GM19238 (cell line): ENCODE measurements around the gene EPHA6.

Source experiments
- DNase-seq: peaks from one replicate; pipeline ENCODE4 v3.0.0; 2011; ENCODE audit warnings: low spot score; ENCODE audit not compliant: insufficient read length

EPHA6 gene

DNA sequence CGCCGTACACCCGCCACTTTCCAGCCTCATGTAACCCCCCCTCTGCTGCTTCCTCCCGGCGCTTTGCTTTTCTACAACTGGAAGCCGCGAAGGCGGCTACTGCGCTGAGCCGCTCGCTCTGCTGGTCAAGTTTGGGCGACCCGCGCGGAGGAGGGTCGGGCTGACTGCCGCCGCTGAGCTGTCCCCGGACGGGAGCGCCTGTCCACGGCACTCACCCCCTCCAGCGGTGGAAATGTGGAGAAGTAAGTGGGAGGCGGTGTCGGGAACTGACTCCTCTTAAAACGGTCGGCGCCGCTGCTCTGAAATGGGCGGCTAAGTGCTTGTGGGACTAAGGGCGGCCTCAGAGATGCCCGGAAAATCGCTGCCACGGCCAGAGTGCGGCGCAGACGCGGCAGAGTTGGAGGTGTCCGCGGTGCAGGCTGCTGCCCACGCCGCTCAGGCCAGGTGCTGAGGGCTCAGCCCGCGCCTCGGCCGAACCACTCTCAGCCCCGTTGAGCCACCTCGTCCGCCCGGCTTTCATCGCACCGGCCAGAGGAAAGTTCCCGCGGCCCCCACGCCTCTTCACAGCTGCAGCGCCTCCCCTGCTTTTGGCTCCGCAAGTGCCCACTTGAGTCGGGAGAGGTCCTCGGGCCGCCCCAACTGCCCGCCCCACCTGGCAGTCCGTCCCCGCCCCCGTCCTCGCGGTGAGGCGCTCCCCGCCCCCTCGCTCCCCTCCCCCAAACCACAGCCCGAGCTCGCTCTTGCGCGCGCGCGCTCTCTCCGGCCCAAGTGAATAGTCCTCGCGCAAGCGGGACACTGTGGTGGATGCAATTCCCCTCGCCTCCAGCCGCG lies at the start of gene EPHA6:
Gene EPHA6, plus strand, starts transcription at position 775 of the 831 bp plus-strand sequence.
- DNase-seq: peak; percentile 4

GRCh38 chr3:96776818-96777217 lies 37.6 kb upstream of the EPHA6 start:
- DNase-seq: no peak

DNA sequence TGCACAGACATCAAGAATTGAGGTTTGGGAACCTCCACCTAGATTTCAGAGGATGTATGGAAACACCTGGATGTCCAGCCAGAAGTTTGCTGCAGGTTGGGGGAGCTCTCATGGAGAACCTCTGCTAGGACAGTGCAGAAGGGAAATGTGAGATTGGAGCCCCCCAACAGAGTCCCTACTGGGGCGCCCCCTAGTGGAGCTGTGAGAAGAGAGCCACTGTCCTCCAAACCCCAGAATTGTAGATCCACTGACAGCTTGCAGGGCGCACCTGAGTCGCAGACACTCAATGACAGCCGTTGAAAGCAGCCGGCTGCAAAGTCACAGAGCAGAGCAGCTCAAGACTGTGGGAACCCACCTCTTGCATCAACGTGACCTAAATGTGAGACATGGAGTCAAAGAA lies 34.6 kb upstream of the EPHA6 start:
- no peak for DNase-seq

- DNase-seq: no peak
Measured at GRCh38 chr3:96796101-96796500, 18.3 kb upstream of the EPHA6 start.

DNA sequence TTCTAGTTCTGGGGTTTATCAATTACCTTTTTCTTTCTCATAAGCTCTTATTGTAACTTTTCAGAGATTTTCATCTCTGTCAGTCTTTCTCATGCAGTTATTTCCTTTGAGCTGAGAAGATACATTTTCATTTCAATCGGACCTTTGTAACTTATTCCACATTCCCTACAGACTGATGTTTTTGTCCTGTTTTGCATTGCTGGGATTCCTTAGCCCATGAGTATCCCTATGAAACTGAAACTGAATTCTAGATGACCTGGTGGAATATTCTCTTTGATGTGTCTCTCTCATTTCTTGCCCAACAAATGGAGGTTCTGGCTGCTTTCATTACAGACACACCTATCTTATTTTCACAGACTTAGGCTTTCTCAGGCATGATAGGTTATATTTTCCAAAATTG lies 10.5 kb upstream of the EPHA6 start:
- DNase-seq: no peak

- no peak for DNase-seq
Measured at GRCh38 chr3:96806341-96806740, 8.1 kb upstream of the EPHA6 start.

DNA sequence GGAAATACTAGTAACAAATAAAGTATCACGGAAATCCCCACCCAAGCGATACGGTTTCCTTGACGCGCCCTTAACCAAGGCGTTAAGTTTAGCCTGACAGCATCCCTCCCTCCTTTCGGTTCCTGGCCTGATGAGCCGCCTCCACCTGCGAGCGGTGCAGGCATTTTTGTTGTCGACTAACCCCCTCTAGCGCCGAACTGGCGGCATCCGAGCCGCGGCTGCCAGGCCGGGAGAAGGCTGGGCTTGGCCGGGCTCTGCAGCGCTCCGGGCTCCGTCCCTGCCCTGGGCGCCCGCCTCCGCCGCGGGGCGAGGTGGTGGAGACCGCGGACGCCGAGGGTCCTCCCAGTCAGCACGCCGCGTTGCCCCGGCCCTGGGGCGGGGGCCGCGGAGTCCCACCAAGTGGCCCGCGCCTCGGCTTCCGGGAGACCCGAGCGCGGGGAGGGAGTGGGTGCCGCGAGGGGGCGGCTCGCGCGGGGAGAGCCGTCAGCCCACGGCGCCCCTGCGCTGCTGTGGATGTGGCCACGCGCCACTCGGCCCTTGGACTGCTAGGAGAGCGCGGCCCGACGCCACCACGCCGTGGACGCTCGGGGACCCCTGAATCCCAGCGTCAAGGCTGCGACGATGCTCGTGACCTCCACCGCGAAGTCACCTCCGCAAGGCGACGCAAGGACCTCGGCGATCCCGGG lies 1.1 kb upstream of the EPHA6 start:
- peak; percentile 62 for DNase-seq

DNA sequence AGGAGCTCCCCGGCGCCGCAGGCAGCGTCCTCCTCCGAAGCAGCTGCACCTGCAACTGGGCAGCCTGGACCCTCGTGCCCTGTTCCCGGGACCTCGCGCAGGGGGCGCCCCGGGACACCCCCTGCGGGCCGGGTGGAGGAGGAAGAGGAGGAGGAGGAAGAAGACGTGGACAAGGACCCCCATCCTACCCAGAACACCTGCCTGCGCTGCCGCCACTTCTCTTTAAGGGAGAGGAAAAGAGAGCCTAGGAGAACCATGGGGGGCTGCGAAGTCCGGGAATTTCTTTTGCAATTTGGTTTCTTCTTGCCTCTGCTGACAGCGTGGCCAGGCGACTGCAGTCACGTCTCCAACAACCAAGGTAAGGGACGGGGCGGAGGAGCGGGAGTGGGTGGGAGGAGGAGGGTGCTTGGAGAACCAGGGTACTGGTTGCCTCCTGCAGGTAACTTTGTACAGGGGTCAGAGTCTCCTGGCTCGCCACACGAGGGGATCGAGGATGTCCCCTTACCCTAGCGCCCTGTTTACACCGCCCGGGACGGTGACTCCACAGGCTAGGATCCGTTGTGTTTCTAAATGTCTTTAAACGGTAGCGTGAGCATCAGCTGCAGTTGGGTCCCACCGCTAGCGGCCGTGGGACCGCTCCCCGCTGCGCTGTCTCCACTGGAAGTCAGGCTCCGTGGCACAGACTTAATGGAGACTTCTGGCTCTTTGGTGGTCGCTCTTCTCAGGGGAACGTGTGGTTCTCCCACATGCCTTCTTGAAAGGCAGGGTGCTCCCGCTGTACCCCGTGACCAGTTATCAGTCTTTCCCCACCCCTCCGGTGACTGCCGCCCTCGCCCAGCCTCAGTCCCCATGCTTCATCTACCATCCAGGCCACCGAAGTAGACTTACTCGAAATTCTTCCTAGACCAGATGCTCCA lies 515 bp downstream of the EPHA6 start:
- no peak for DNase-seq

DNA sequence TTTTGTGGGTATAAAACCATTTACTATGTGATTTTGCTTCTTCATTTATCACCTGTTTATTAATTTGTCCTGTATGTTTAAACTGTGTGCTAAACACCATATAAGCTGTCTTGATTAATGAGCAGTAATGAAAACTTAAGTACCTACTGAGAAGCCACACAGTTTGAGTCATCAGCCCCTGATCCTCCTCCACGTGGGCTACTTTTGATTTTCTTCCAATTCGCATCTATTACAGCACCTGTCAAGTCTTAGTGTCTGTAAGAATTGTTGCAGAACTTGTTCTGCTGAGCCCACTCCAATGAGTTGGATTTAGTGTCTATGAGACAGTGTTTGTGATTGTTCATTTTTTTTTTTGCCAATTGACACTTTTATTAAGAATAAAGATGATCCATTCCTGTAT lies 16.8 kb downstream of the EPHA6 start:
- no peak for DNase-seq

GRCh38 chr3:96833301-96833700 lies 18.9 kb downstream of the EPHA6 start:
- no peak for DNase-seq

GRCh38 chr3:96836153-96836915 lies 21.9 kb downstream of the EPHA6 start:
- DNase-seq: no peak

GRCh38 chr3:96843505-96844203 lies 29.3 kb downstream of the EPHA6 start:
- no peak for DNase-seq

- no peak for DNase-seq
Measured at GRCh38 chr3:96844204-96844514, 29.8 kb downstream of the EPHA6 start.

DNA sequence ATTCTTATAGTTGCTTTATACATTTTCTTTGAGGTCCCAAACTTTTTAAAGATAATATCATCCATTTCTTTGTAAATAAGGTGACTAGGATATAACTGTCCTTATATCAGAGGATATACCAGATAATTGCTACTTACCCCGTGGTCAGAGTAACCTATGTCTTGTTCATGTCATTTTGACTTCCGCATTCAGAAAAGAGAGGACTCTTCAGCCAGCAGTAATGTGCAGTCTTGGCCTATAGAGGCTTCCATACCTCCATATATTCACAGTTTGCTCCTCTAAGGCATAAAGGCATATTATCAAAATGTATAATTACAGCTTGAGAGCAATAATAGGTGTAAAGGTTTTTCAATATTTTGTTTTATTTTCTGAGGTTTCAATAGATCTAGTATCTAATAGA lies 38.5 kb downstream of the EPHA6 start:
- DNase-seq: no peak

GRCh38 chr3:96860882-96861281 lies 46.5 kb downstream of the EPHA6 start:
- DNase-seq: no peak

GRCh38 chr3:96863129-96863740 lies 48.8 kb downstream of the EPHA6 start:
- DNase-seq: no peak

DNA sequence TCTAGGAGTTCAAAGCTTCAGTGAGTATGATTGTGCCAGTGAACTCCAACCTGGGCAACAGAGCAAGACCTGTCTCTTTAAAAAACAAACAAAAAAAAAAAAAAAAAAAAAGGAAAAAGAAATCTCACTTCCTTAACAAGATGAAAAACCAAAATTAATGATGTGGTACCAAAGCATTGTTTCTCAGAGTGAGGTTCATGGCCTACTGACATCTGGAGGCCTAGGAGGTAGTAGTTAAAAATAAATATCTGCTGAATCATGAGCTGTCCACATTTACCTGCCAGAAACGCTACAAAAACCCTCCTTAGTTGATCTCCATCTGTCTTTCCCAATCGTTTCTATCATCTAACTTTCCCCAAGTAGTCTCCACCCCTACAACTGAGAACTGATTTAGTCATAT lies 51.2 kb downstream of the EPHA6 start:
- DNase-seq: no peak

DNA sequence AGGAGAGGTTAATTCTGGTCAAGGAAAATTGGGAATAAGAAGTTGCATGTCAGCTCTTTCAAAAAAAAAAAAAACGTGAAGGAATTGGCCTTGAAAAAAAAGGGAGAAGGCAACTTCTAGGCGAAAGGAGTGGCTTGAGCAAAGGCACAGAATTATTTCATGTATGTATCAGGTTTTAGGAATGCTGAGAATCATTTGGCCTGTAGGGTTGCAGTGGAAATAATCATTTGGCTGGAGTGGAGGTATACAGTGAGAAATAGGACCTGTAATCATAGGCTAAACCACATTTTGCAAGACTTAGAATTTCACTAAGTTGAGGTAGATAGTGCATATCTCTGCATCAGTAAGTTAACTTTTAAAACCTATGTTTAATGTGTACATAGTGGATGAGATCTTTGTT lies 54.9 kb downstream of the EPHA6 start:
- DNase-seq: no peak

- DNase-seq: no peak
Measured at GRCh38 chr3:96877510-96877909, 63.1 kb downstream of the EPHA6 start.

DNA sequence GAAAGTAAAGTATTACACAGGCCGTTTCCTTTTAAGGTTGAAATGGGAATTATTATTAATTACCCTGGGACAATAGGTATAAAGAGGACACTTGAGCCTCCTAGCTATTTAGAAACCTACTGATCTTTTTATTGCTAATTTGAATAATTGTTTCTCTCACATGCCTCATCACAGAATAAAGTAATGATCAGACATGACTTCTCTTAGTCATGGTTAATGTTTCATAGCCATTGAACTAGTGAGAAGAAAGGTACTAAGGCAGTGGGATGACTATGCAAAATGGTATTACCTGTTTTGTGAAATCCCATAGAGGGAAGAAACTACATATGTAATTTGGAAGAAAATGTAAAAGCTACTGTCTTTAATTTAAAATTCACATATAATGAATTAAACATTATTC lies 85.6 kb downstream of the EPHA6 start:
- DNase-seq: no peak
